Activated CD4-positive, alpha-beta memory T cell treated with anti-CD3 and anti-CD28 coated beads for 36 hours (primary cell): ENCODE data around the gene MPDZ. TPM values are rescaled to one million over a fixed set of nuclear protein-coding genes. Genes with fewer than 3 reads are reported as not detected.

Experiments used
- CTCF ChIA-PET: fragments of 350-600 bp; sonication (Branson Sonifier 250); formaldehyde crosslinking; loops from one replicate; lab custom pipeline; 2021; ENCODE audit warnings: antibody characterized with exemption, inconsistent platforms; lab: Charles Lee
- POLR2A ChIA-PET: fragments of 350-600 bp; sonication (Branson Sonifier 250); formaldehyde crosslinking; loops from one replicate; lab custom pipeline; 2021; ENCODE audit warnings: antibody characterized with exemption; lab: Charles Lee
- DNase-seq: peaks from one replicate; pipeline ENCODE4 v3.0.0-alpha.2; 2020
- H3K27ac Mint-ChIP-seq: one replicate; pipeline ENCODE4 v1.8.0; 2021; ENCODE audit warnings: mixed read lengths
- H3K27me3 Mint-ChIP-seq: one replicate; pipeline ENCODE4 v1.8.0; 2021; ENCODE audit warnings: mixed read lengths
- H3K36me3 Mint-ChIP-seq: one replicate; pipeline ENCODE4 v1.8.0; 2021; ENCODE audit warnings: mixed read lengths
- H3K4me1 Mint-ChIP-seq: one replicate; pipeline ENCODE4 v1.8.0; 2021; ENCODE audit warnings: low read depth, mixed read lengths
- H3K4me3 Mint-ChIP-seq: one replicate; pipeline ENCODE4 v1.8.0; 2021; ENCODE audit warnings: mild to moderate bottlenecking, mixed read lengths
- H3K9me3 Mint-ChIP-seq: one replicate; pipeline ENCODE4 v1.8.0; 2021; ENCODE audit warnings: mixed read lengths
- intact Hi-C: fragments of 100-400 bp; cut with micrococcal nuclease; formaldehyde crosslinking; loops from one replicate; pipeline ENCODE4 v1.15.1; 2023
- total RNA-seq, 2 experiments: library from RNA; stranded (reverse); gene quantifications; one replicate each; pipeline ENCODE4 v1.2.3, GENCODE V29; 2021

Gene MPDZ
- total RNA-seq, 2 experiments from 2014 or later = not detected

DNA sequence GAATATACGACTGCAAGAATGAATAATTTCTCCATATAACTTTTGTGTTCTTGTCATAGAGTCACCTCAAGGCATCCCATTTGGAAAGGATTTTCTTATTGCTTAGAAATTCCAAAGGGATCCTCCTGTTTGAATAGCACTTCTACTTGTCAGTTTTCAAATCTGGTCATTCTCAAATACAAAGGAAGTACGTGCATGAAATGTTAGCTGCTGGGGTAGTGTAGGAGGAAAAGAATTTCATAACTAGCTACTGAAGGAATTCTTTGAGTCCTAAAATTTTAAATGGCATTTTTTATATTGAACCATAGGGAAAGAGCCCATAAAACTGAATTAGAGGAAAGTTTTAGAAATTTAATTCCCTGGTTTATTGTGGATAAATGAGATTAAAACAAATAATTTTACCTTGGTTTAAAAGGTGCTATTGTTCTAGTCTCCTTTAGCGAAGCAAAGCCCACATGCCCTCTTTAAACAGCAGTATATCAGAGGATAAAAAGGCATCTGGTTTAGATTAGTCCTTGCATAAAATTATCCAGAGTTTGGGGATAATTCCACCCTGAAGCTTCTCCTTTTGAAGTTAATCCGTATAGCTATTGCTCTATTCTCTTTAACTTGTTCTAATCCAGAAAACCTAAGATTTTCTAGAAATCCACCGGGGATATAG lies 2.0 kb upstream of the MPDZ start:
- ChIA-PET POLR2A (no interaction called here), CTCF (no interaction called here)
- peaks cover 9% of the 10 kb centered on the region for H3K27me3 Mint-ChIP-seq
- intact Hi-C loops = no loop called here
- H3K9me3 Mint-ChIP-seq = no peaks in the 10 kb centered on the region
- H3K4me3 Mint-ChIP-seq = no peak overlapping the region
- no peaks in the 10 kb centered on the region for H3K36me3 Mint-ChIP-seq
- DNase-seq = no peak
- no peaks in the 10 kb centered on the region for H3K4me1 Mint-ChIP-seq
- H3K27ac Mint-ChIP-seq = no peak overlapping the region

- Mint-ChIP-seq H3K4me3 (no peak overlapping the region), H3K9me3 (no peaks in the 10 kb centered on the region), H3K27me3 (peaks cover 9% of the 10 kb centered on the region), H3K27ac (no peak overlapping the region), H3K36me3 (no peaks in the 10 kb centered on the region), H3K4me1 (no peaks in the 10 kb centered on the region)
- ChIA-PET CTCF (no interaction called here), POLR2A (no interaction called here)
- DNase-seq = no peak
- intact Hi-C loops = no loop called here
Measured at GRCh38 chr9:13278368-13279246, 885 bp downstream of the MPDZ start.

DNA sequence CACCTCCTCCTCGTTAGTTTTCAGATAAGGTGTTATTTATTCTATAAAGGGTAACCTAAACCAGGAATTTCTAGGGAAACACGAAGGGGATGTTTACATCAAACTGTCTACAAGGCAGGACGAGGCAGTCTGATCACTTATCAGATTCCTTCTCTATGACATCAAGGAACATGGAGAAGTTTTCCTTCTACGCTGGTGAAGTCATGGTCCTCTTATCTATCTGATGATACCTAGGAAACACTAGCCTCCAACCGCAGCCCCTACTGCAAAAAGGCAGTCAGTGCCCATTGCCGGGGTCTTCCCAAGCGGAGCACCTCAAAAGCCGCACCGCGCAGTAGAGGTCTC lies 1.5 kb downstream of the MPDZ start:
- ChIA-PET CTCF (no interaction called here), POLR2A (no interaction called here)
- peaks cover 9% of the 10 kb centered on the region for H3K27me3 Mint-ChIP-seq
- H3K4me3 Mint-ChIP-seq = no peak overlapping the region
- H3K9me3 Mint-ChIP-seq = no peaks in the 10 kb centered on the region
- intact Hi-C loops = no loop called here
- DNase-seq = no peak
- H3K36me3 Mint-ChIP-seq = no peaks in the 10 kb centered on the region
- no peak overlapping the region for H3K27ac Mint-ChIP-seq
- H3K4me1 Mint-ChIP-seq = no peaks in the 10 kb centered on the region

- Mint-ChIP-seq H3K4me3 (no peak overlapping the region), H3K27me3 (peaks cover 4% of the 10 kb centered on the region), H3K36me3 (no peaks in the 10 kb centered on the region), H3K9me3 (peaks cover 2% of the 10 kb centered on the region), H3K27ac (no peak overlapping the region), H3K4me1 (no peaks in the 10 kb centered on the region)
- DNase-seq = no peak
- POLR2A ChIA-PET = no interaction called here
- CTCF ChIA-PET = no interaction called here
- intact Hi-C loops = no loop called here
Measured at GRCh38 chr9:13274886-13275641, 4.4 kb downstream of the MPDZ start.

DNA sequence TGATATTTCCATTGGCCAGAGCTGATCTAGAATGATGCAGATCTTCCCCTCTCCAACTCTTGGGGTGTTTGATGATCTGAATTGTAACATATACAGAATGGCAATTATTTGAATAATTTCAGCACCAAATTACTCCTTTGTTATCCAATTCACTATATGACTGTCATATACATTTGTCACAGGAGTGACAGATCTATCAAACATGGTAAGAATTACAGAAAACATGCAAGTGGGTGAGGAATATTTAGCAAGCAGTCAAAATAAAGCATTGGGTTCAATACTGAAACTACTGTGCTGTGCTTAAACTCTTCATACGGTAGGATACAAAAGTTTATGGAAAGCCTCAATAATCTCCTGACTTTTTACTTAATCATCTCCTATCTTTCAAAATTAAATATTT lies 8.8 kb downstream of the MPDZ start:
- POLR2A ChIA-PET = no interaction called here
- peaks cover 4% of the 10 kb centered on the region for H3K9me3 Mint-ChIP-seq
- no peaks in the 10 kb centered on the region for H3K4me1 Mint-ChIP-seq
- H3K27ac Mint-ChIP-seq = no peak overlapping the region
- CTCF ChIA-PET = no interaction called here
- intact Hi-C loops = no loop called here
- H3K4me3 Mint-ChIP-seq = no peak overlapping the region
- no peaks in the 10 kb centered on the region for H3K36me3 Mint-ChIP-seq
- no peak for DNase-seq
- no peaks in the 10 kb centered on the region for H3K27me3 Mint-ChIP-seq

- intact Hi-C loops = no loop called here
- no peaks in the 10 kb centered on the region for H3K27me3 Mint-ChIP-seq
- no peaks in the 10 kb centered on the region for H3K36me3 Mint-ChIP-seq
- POLR2A ChIA-PET = no interaction called here
- DNase-seq = no peak
- H3K27ac Mint-ChIP-seq = no peak overlapping the region
- peaks cover 7% of the 10 kb centered on the region for H3K9me3 Mint-ChIP-seq
- CTCF ChIA-PET = no interaction called here
- no peak overlapping the region for H3K4me3 Mint-ChIP-seq
- H3K4me1 Mint-ChIP-seq = no peaks in the 10 kb centered on the region
Measured at GRCh38 chr9:13269589-13270452, 9.7 kb downstream of the MPDZ start.

DNA sequence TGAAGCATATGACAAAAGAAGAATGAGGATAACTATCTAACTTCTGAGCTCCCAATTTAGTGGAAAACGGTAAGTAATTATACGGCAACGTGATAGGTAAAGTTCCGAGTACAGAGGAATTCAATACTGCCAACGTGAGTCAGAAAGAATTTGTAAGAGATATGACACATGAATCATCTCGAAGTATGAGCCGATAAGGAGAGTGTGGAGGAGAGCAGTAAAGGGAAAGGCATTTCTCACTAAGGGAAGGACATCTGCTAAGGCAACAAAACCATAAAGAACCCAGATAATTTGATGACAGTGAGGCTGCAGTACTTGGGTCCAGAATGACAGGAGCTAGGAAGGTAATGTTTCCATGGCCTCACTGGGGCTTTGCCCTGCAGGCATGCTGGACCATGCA lies 11.0 kb downstream of the MPDZ start:
- CTCF ChIA-PET = no interaction called here
- Mint-ChIP-seq H3K27me3 (no peaks in the 10 kb centered on the region), H3K27ac (no peak overlapping the region), H3K9me3 (peaks cover 10% of the 10 kb centered on the region), H3K36me3 (no peaks in the 10 kb centered on the region), H3K4me3 (no peak overlapping the region), H3K4me1 (no peaks in the 10 kb centered on the region)
- POLR2A ChIA-PET = no interaction called here
- intact Hi-C loops = no loop called here
- DNase-seq = no peak

- Mint-ChIP-seq H3K27ac (no peak overlapping the region), H3K4me3 (no peak overlapping the region), H3K27me3 (no peaks in the 10 kb centered on the region), H3K36me3 (no peaks in the 10 kb centered on the region), H3K4me1 (no peaks in the 10 kb centered on the region), H3K9me3 (peaks cover 10% of the 10 kb centered on the region)
- DNase-seq = no peak
- intact Hi-C loops = no loop called here
- CTCF ChIA-PET = no interaction called here
- POLR2A ChIA-PET = no interaction called here
Measured at GRCh38 chr9:13267743-13268142, 11.7 kb downstream of the MPDZ start.

DNA sequence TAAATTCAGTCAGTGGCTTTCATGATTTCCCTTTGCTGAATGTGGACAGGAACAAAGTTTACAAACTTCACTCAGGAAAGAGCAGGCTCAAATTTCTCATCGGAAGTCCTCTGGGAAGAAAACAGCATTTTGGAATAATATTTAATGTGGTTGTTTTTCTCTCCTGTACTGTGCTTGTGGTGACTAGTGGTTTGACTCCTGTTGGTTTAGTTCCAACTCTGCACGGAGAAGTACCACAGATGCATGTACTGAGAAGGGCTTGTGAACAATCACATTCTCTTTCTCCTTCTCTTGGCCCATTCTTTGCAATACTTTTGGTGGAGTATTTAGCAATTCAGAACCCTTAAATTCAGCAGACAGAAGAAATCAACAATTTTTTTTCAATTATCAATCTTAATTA lies 13.3 kb downstream of the MPDZ start:
- H3K36me3 Mint-ChIP-seq = no peaks in the 10 kb centered on the region
- H3K27ac Mint-ChIP-seq = no peak overlapping the region
- ChIA-PET POLR2A (no interaction called here), CTCF (no interaction called here)
- no peak overlapping the region for H3K4me3 Mint-ChIP-seq
- no peak for DNase-seq
- no peaks in the 10 kb centered on the region for H3K27me3 Mint-ChIP-seq
- H3K9me3 Mint-ChIP-seq = peaks cover 7% of the 10 kb centered on the region
- H3K4me1 Mint-ChIP-seq = no peaks in the 10 kb centered on the region
- intact Hi-C loops = no loop called here

DNA sequence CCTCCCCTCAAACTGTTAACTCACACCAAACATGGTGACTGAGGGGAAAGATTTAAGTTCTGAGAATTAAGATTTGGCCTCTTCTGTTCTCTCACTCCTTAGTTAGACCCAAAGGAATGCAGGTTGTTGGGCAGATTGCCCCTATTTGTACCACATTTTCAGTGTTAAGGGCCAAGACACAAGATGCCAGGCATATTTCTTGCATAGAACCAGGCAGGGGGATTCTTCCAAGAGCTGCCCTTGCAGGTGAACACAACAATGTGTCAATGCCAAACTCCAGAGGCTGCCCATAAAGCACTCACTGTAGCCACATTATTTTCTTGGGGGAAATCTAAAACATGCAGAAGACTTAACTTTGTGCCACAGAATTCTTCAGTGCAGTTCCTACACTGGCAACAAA lies 14.7 kb downstream of the MPDZ start:
- Mint-ChIP-seq H3K27me3 (no peaks in the 10 kb centered on the region), H3K4me1 (no peaks in the 10 kb centered on the region), H3K9me3 (peaks cover 7% of the 10 kb centered on the region), H3K36me3 (no peaks in the 10 kb centered on the region), H3K4me3 (no peak overlapping the region), H3K27ac (no peak overlapping the region)
- intact Hi-C loops = no loop called here
- CTCF ChIA-PET = no interaction called here
- POLR2A ChIA-PET = no interaction called here
- no peak for DNase-seq

DNA sequence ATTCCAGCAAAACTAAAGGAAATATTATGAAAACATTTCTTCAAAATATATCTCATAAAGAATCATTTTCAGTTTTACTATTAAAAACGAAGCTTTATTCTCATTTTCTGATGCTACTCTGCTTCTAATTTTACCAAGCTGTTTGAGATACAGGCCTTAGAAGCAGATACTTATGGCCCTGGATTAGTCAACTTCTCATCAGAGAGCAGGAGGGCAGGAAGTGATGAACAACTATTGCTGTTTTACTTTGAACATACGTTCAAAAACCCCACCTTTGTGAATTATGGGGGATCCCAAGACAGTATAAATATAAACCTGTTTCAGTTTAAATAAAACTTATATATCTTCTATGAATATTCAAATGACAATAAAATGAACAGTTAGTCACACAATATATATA lies 16.0 kb downstream of the MPDZ start:
- ChIA-PET CTCF (no interaction called here), POLR2A (no interaction called here)
- Mint-ChIP-seq H3K27me3 (no peaks in the 10 kb centered on the region), H3K4me1 (no peaks in the 10 kb centered on the region), H3K4me3 (no peak overlapping the region), H3K9me3 (peaks cover 8% of the 10 kb centered on the region), H3K36me3 (no peaks in the 10 kb centered on the region), H3K27ac (no peak overlapping the region)
- DNase-seq = no peak
- intact Hi-C loops = no loop called here

DNA sequence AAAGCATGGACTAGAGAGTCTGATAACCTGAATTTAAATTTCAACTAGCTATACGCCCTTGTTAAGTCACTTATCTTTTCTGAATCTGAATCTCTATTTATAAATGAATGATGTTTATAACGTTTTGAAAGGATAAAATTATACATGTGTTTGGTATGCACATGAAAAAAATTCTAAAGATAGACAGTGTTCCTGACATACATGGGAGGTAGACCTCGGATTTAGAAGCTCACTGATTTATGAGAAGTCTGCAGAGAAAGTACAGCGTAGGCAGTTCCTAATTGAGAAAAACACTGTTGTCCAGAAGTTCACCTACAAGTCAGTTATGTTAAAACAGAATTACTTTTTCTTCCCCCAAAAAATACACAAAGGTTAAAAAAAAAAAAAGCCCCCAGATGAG lies 26.6 kb downstream of the MPDZ start:
- Mint-ChIP-seq H3K4me3 (no peak overlapping the region), H3K27ac (no peak overlapping the region), H3K36me3 (no peaks in the 10 kb centered on the region), H3K9me3 (peaks cover 11% of the 10 kb centered on the region), H3K27me3 (no peaks in the 10 kb centered on the region), H3K4me1 (no peaks in the 10 kb centered on the region)
- CTCF ChIA-PET = no interaction called here
- intact Hi-C loops = no loop called here
- DNase-seq = no peak
- POLR2A ChIA-PET = no interaction called here
